H9 (cell line): ENCODE measurements around the gene CRYGD. TPM values are rescaled to one million over a fixed set of nuclear protein-coding genes. Genes with fewer than 3 reads are reported as not detected.

Experiments used
- DNase-seq: peaks from one replicate; pipeline ENCODE4 v3.0.0-alpha.2; 2017
- H2AFZ ChIP-seq: one replicate; pipeline ENCODE4 v1.6.1; 2013; ENCODE audit warnings: mild to moderate bottlenecking, low read length, control low read depth, moderate library complexity
- H2AK5ac ChIP-seq: 2 replicates; pipeline ENCODE4 v1.6.1; 2013; ENCODE audit warnings: low read length, control low read depth, mixed read lengths; ENCODE audit not compliant: insufficient read length
- H2BK120ac ChIP-seq: one replicate; pipeline ENCODE4 v1.6.1; 2013; ENCODE audit warnings: low read depth, mild to moderate bottlenecking, low read length, control low read depth, inconsistent platforms; ENCODE audit not compliant: poor library complexity, severe bottlenecking
- H2BK12ac ChIP-seq: 2 replicates; pipeline ENCODE4 v1.6.1; 2013; ENCODE audit warnings: low read length, control low read depth, mixed read lengths, low read depth; ENCODE audit not compliant: insufficient read length
- H2BK15ac ChIP-seq: 2 replicates; pipeline ENCODE4 v1.6.1; 2013; ENCODE audit warnings: low read depth, low read length, control low read depth
- H2BK20ac ChIP-seq: one replicate; pipeline ENCODE4 v1.6.1; 2013; ENCODE audit warnings: low read depth, mild to moderate bottlenecking, low read length, control low read depth, inconsistent platforms; ENCODE audit not compliant: poor library complexity, severe bottlenecking
- H2BK5ac ChIP-seq: 2 replicates; pipeline ENCODE4 v1.6.1; 2013; ENCODE audit warnings: low read length, control low read depth, mixed read lengths; ENCODE audit not compliant: insufficient read length
- H3K14ac ChIP-seq: 2 replicates; pipeline ENCODE4 v1.6.1; 2013; ENCODE audit warnings: low read length, control low read depth; ENCODE audit not compliant: insufficient read depth
- H3K18ac ChIP-seq: 2 replicates; pipeline ENCODE4 v1.6.1; 2013; ENCODE audit warnings: low read depth, mild to moderate bottlenecking, mixed read lengths, low read length, control low read depth; ENCODE audit not compliant: insufficient read length
- H3K23ac ChIP-seq: 2 replicates; pipeline ENCODE4 v1.6.1; 2013; ENCODE audit warnings: low read length, control low read depth, mixed read lengths, low read depth; ENCODE audit not compliant: insufficient read length
- H3K23me2 ChIP-seq: 2 replicates; pipeline ENCODE4 v1.6.1; 2013; ENCODE audit warnings: low read depth, mild to moderate bottlenecking, mixed read lengths, low read length, control low read depth; ENCODE audit not compliant: insufficient read length, poor library complexity, severe bottlenecking
- H3K27ac ChIP-seq: 2 replicates; pipeline ENCODE4 v1.5.1; 2013; ENCODE audit warnings: low read length, control low read depth, mixed read lengths, low read depth; ENCODE audit not compliant: insufficient read length
- H3K27me3 ChIP-seq: 2 replicates; pipeline ENCODE4 v1.6.1; 2013; ENCODE audit warnings: low read length, control low read depth, inconsistent platforms; ENCODE audit not compliant: insufficient read depth
- H3K4ac ChIP-seq: 2 replicates; pipeline ENCODE4 v1.6.1; 2013; ENCODE audit warnings: low read depth, mild to moderate bottlenecking, control low read depth, inconsistent platforms, low read length, moderate library complexity
- H3K4me1 ChIP-seq: 2 replicates; pipeline ENCODE4 v1.6.1; 2013; ENCODE audit warnings: low read length, control low read depth, inconsistent platforms; ENCODE audit not compliant: insufficient read depth
- H3K4me2 ChIP-seq: 2 replicates; pipeline ENCODE4 v1.6.1; 2013; ENCODE audit warnings: low read length, control low read depth, mixed read lengths; ENCODE audit not compliant: insufficient read length, insufficient read depth
- H3K56ac ChIP-seq: 2 replicates; pipeline ENCODE4 v1.6.1; 2013; ENCODE audit warnings: low read depth, mild to moderate bottlenecking, mixed read lengths, low read length, control low read depth; ENCODE audit not compliant: insufficient read length
- H3K79me1 ChIP-seq: 2 replicates; pipeline ENCODE4 v1.6.1; 2013; ENCODE audit warnings: low read depth, mild to moderate bottlenecking, moderate library complexity, low read length, control low read depth, inconsistent platforms; ENCODE audit not compliant: insufficient read depth, poor library complexity, severe bottlenecking
- H3K79me2 ChIP-seq: 2 replicates; pipeline ENCODE4 v1.6.1; 2013; ENCODE audit warnings: low read length, control low read depth, inconsistent platforms; ENCODE audit not compliant: insufficient read depth
- H3K9ac ChIP-seq: 2 replicates; pipeline ENCODE4 v1.6.1; 2013; ENCODE audit warnings: low read length, control low read depth, mixed read lengths; ENCODE audit not compliant: insufficient read length; ENCODE audit errors: extremely low read depth
- H3K9me3 ChIP-seq: one replicate; pipeline ENCODE4 v1.6.1; 2013; ENCODE audit warnings: low read depth, low read length, inconsistent platforms; ENCODE audit not compliant: control insufficient read depth
- H3T11ph ChIP-seq: one replicate; pipeline ENCODE4 v1.6.1; 2013; ENCODE audit warnings: mild to moderate bottlenecking, low read length, control low read depth, inconsistent platforms
- H4K20me1 ChIP-seq: one replicate; pipeline ENCODE4 v1.6.1; 2013; ENCODE audit not compliant: control insufficient read depth, insufficient read length, insufficient read depth
- H4K5ac ChIP-seq: 2 replicates; pipeline ENCODE4 v1.6.1; 2013; ENCODE audit warnings: low read depth, mild to moderate bottlenecking, mixed read lengths, low read length, control low read depth; ENCODE audit not compliant: insufficient read length
- H4K8ac ChIP-seq: replicated peaks from 2 replicates; pipeline ENCODE4 v1.6.1; 2013; ENCODE audit warnings: low read length, control low read depth, mixed read lengths, low read depth; ENCODE audit not compliant: insufficient read length
- H4K91ac ChIP-seq: 2 replicates; pipeline ENCODE4 v1.6.1; 2013; ENCODE audit warnings: low read depth, mild to moderate bottlenecking, moderate library complexity, mixed read lengths, low read length, control low read depth; ENCODE audit not compliant: insufficient read length
- H3K27ac Mint-ChIP-seq, 3 experiments: 2 replicates in 2 of 3; 3 replicates in 1 of 3; pipeline ENCODE4 v1.8.0; 2020 to 2021; ENCODE audit warnings: mixed read lengths in 3 of 3, mild to moderate bottlenecking in 1 of 3, moderate library complexity in 1 of 3
- H3K27me3 Mint-ChIP-seq: 2 replicates; pipeline ENCODE4 v1.8.0; 2021; ENCODE audit warnings: low read depth, mild to moderate bottlenecking, moderate library complexity, mixed read lengths
- H3K36me3 Mint-ChIP-seq, 3 experiments: 2 replicates in 2 of 3; 3 replicates in 1 of 3; pipeline ENCODE4 v1.8.0; 2020 to 2021; ENCODE audit warnings: low read depth in 3 of 3, mixed read lengths in 3 of 3; ENCODE audit not compliant: insufficient read depth in 1 of 3
- H3K4me1 Mint-ChIP-seq, 2 experiments: 2 replicates each; pipeline ENCODE4 v1.8.0; 2020; ENCODE audit warnings: mixed read lengths in 2 of 2
- H3K4me3 Mint-ChIP-seq, 2 experiments: 2 replicates in 1 of 2; 3 replicates in 1 of 2; pipeline ENCODE4 v1.8.0; 2020 to 2021; ENCODE audit warnings: mild to moderate bottlenecking in 2 of 2, mixed read lengths in 2 of 2, moderate library complexity in 1 of 2
- H3K9me3 Mint-ChIP-seq, 2 experiments: 2 replicates in 1 of 2; 3 replicates in 1 of 2; pipeline ENCODE4 v1.8.0; 2020; ENCODE audit warnings: mild to moderate bottlenecking in 2 of 2, mixed read lengths in 2 of 2, moderate library complexity in 1 of 2
- CTCF ChIP-seq: fragments of 200-600 bp; sonication (generic); conservative IDR thresholded peaks from 3 replicates; pipeline ENCODE4 v1.8.0; 2021; ENCODE audit warnings: antibody characterized with exemption, mild to moderate bottlenecking
- WGBS: extraction: QIAGEN DNeasy Blood & Tissue Kit; methylation state at CpG from one replicate; pipeline ENCODE4 v1.1.7; 2013; ENCODE audit warnings: missing lambda C conversion rate, low lambda C conversion rate, mixed read lengths; ENCODE audit not compliant: insufficient read length; ENCODE audit errors: extremely low coverage; 5-methylcytosine and 5-hydroxymethylcytosine counted together
- total RNA-seq: library from RNA; stranded (reverse); gene quantifications from 2 replicates; pipeline ENCODE4 v1.2.1, GENCODE V29; 2021

The CRYGD gene
- total RNA-seq, 1 experiment from 2014 or later: not detected

- Mint-ChIP-seq H3K4me3 (no peak overlapping the region), H3K27me3 (no peaks in the 10 kb centered on the region), H3K4me1 (peaks cover 0 to 7% of the 10 kb centered on the region in 2 experiments; a peak in 2 of 4 replicates), H3K36me3 (no peaks in the 10 kb centered on the region), H3K9me3 (peaks cover 0 to 3% of the 10 kb centered on the region in 2 experiments; a peak in 1 of 5 replicates), H3K27ac (no peak overlapping the region; a peak in 1 of 7 replicates)
- no peaks in the 10 kb centered on the region for H3K23me2 ChIP-seq
- no peak for DNase-seq
- no peak overlapping the region for H2AFZ ChIP-seq
- no peak overlapping the region for H4K5ac ChIP-seq
- H2BK20ac ChIP-seq: no peak overlapping the region
- no peak overlapping the region for H3K18ac ChIP-seq
- no peak for TF ChIP-seq CTCF
- H3T11ph ChIP-seq: no peak overlapping the region
- no peaks in the 10 kb centered on the region for H3K9me3 ChIP-seq
- no peak overlapping the region for H3K56ac ChIP-seq
- H3K27me3 ChIP-seq: no peaks in the 10 kb centered on the region
- H3K4me1 ChIP-seq: no peaks in the 10 kb centered on the region; the same call in 1 of the 2 replicates
- H4K91ac ChIP-seq: no peak overlapping the region
- H3K79me2 ChIP-seq: no peaks in the 10 kb centered on the region
- H2BK120ac ChIP-seq: no peak overlapping the region
- no CpG with 5 or more reads among the region's 3 CpGs for WGBS
- H3K79me1 ChIP-seq: no peaks in the 10 kb centered on the region
- H2BK15ac ChIP-seq: no peak overlapping the region
- H3K14ac ChIP-seq: no peak overlapping the region
- no peak overlapping the region for H4K8ac ChIP-seq
- no peak overlapping the region for H3K4ac ChIP-seq
- no peak overlapping the region for H2BK12ac ChIP-seq
- H3K4me2 ChIP-seq: no peak overlapping the region
- H3K9ac ChIP-seq: no peak overlapping the region
- no peak overlapping the region for H3K23ac ChIP-seq
- no peaks in the 10 kb centered on the region for H4K20me1 ChIP-seq
- H2BK5ac ChIP-seq: no peak overlapping the region
- H3K27ac ChIP-seq: no peak overlapping the region
- H2AK5ac ChIP-seq: no peak overlapping the region
These were observed 28.2 kb downstream of the CRYGD start for GRCh38 chr2:208096080-208096479.
